Skin epidermis (tissue), 12 donors: Measurements from ENCODE around the gene ARL10.
A peak's percentile ranks its signal among the peaks of the same experiment; 100 is the strongest.
"Not testable (repeated sequence)": the region's sequence is repeated elsewhere in the genome, so short reads cannot be mapped to it uniquely, and the experiment has no call there.

ENCODE experiments used
- H3K27ac ChIP-seq, 21 experiments: fragments of 200-600 bp; sonication (generic) in 11 of 21; one replicate each; pipeline ENCODE4 v1.5.0; 2020; ENCODE audit warnings: mild to moderate bottlenecking in 3 of 21, inconsistent platforms in 2 of 21, moderate library complexity in 2 of 21
- H3K4me3 ChIP-seq, 7 experiments: fragments of 200-600 bp; sonication (generic) in 2 of 7; one replicate each; pipeline ENCODE4 v1.5.0; 2020; ENCODE audit warnings: inconsistent platforms in 2 of 7, mild to moderate bottlenecking in 2 of 7, moderate library complexity in 1 of 7

Gene ARL10

GRCh38 chr5:176406436-176407052, 41.3 kb downstream of the ARL10 start:
- peak overlapping the region in 8 of 21 experiments; percentile 4 to 74 (median 54) for H3K27ac ChIP-seq
- H3K4me3 ChIP-seq = no peak overlapping the region

- Histone ChIP-seq H3K27ac (peak overlapping the region in 15 of 21 experiments; percentile 2 to 74 (median 49)), H3K4me3 (no peak overlapping the region)
Measured at GRCh38 chr5:176407456-176408251, 42.4 kb downstream of the ARL10 start.

- peak overlapping the region in 9 of 21 experiments; percentile 3 to 73 (median 49) for H3K27ac ChIP-seq
- not testable (repeated sequence) for H3K4me3 ChIP-seq
Measured at GRCh38 chr5:176408252-176408573, 42.9 kb downstream of the ARL10 start.

GRCh38 chr5:176408590-176408989, 43.3 kb downstream of the ARL10 start:
- no peak overlapping the region for H3K4me3 ChIP-seq
- H3K27ac ChIP-seq = peak overlapping the region in 6 of 21 experiments; percentile 6 to 73 (median 54)

GRCh38 chr5:176409765-176410164, 44.5 kb downstream of the ARL10 start:
- Histone ChIP-seq H3K4me3 (no peak overlapping the region), H3K27ac (peak overlapping the region in 5 of 21 experiments; percentile 1 to 47 (median 29))

- H3K4me3 ChIP-seq = no peak overlapping the region
- H3K27ac ChIP-seq = peak overlapping the region in 13 of 21 experiments; percentile 10 to 98 (median 42)
Measured at GRCh38 chr5:176410486-176411180, 45.3 kb downstream of the ARL10 start.

- H3K4me3 ChIP-seq = peak overlapping the region in 1 of 7 experiments; percentile 98
- H3K27ac ChIP-seq = peak overlapping the region in 20 of 21 experiments; percentile 29 to 99 (median 95)
Measured at GRCh38 chr5:176412517-176413254, 47.4 kb downstream of the ARL10 start.

GRCh38 chr5:176413255-176413565, 47.9 kb downstream of the ARL10 start:
- Histone ChIP-seq H3K4me3 (peak overlapping the region in 5 of 7 experiments; percentile 14 to 98 (median 95)), H3K27ac (peak overlapping the region in 20 of 21 experiments; percentile 29 to 99 (median 95))

- Histone ChIP-seq H3K4me3 (peak overlapping the region in 6 of 7 experiments; percentile 14 to 98 (median 94)), H3K27ac (peak overlapping the region in 20 of 21 experiments; percentile 29 to 99 (median 95))
Measured at GRCh38 chr5:176413709-176414191, 48.5 kb downstream of the ARL10 start.

- H3K4me3 ChIP-seq = peak overlapping the region; percentile 93 to 98 (median 95)
- H3K27ac ChIP-seq = peak overlapping the region in 18 of 21 experiments; percentile 86 to 99 (median 95)
Measured at GRCh38 chr5:176414704-176415103, 49.4 kb downstream of the ARL10 start.

GRCh38 chr5:176415240-176415951, 50.1 kb downstream of the ARL10 start:
- Histone ChIP-seq H3K4me3 (peak overlapping the region; percentile 93 to 98 (median 95)), H3K27ac (peak overlapping the region; percentile 10 to 99 (median 95))

GRCh38 chr5:176415952-176416924, 51.0 kb downstream of the ARL10 start, which contains the start of gene CLTB:
CLTB (minus strand) TSS chr5:176416539; CDS start chr5:176416363, 176 bp downstream.
- Histone ChIP-seq H3K4me3 (peak within 1 kb of the TSS; percentile 93 to 98 (median 95)), H3K27ac (peak within 1 kb of the TSS; percentile 86 to 99 (median 95))

- Histone ChIP-seq H3K4me3 (peak overlapping the region in 6 of 7 experiments; percentile 93 to 98 (median 95)), H3K27ac (peak overlapping the region in 18 of 21 experiments; percentile 49 to 99 (median 95))
Measured at GRCh38 chr5:176416965-176417364, 51.7 kb downstream of the ARL10 start.

GRCh38 chr5:176418251-176418650, 53.0 kb downstream of the ARL10 start:
- Histone ChIP-seq H3K27ac (peak overlapping the region in 4 of 21 experiments; percentile 15 to 99 (median 38)), H3K4me3 (no peak overlapping the region)

GRCh38 chr5:176420086-176420485, 54.8 kb downstream of the ARL10 start:
- Histone ChIP-seq H3K27ac (peak overlapping the region in 2 of 21 experiments; percentile 3 to 36), H3K4me3 (no peak overlapping the region)

- Histone ChIP-seq H3K4me3 (no peak overlapping the region), H3K27ac (peak overlapping the region in 2 of 21 experiments; percentile 3 to 26)
Measured at GRCh38 chr5:176420972-176421544, 55.8 kb downstream of the ARL10 start.

GRCh38 chr5:176424181-176424580, 58.9 kb downstream of the ARL10 start:
- no peak overlapping the region for H3K27ac ChIP-seq
- no peak overlapping the region for H3K4me3 ChIP-seq
